WTC11 (cell line): Measurements from ENCODE around the gene DAD1. TPM values are rescaled to one million over a fixed set of nuclear protein-coding genes. Genes with fewer than 3 reads are reported as not detected.
A peak's percentile ranks its signal among the peaks of the same experiment; 100 is the strongest.

Experiments used
- ATAC-seq: fragments of 200-7000 bp; cut with Tn5 transposase; 2 replicates; pipeline ENCODE4 v1.10.0; 2021; ENCODE audit warnings: mild to moderate bottlenecking, moderate library complexity
- CTCF ChIA-PET: fragments of 300-600 bp; sonication (Branson Sonifier 250); formaldehyde crosslinking; loops from one replicate; lab custom pipeline; 2021; ENCODE audit warnings: antibody characterized with exemption; lab: Charles Lee
- POLR2A ChIA-PET: fragments of 350-600 bp; sonication (Branson Sonifier 250); formaldehyde crosslinking; loops from one replicate; lab custom pipeline; 2021; ENCODE audit warnings: antibody characterized with exemption; lab: Charles Lee
- DNase-seq: peaks from one replicate; pipeline ENCODE4 v3.0.0; 2021; ENCODE audit warnings: low spot score
- H3K27ac Mint-ChIP-seq: 2 replicates; pipeline ENCODE4 v1.8.0; 2021; ENCODE audit warnings: mixed read lengths
- H3K27me3 Mint-ChIP-seq: 2 replicates; pipeline ENCODE4 v1.8.0; 2021; ENCODE audit warnings: low read depth, mild to moderate bottlenecking, moderate library complexity, mixed read lengths
- H3K36me3 Mint-ChIP-seq: 2 replicates; pipeline ENCODE4 v1.8.0; 2021; ENCODE audit warnings: mixed read lengths
- H3K4me1 Mint-ChIP-seq: 2 replicates; pipeline ENCODE4 v1.8.0; 2022; ENCODE audit warnings: mixed read lengths
- H3K4me3 Mint-ChIP-seq: 2 replicates; pipeline ENCODE4 v1.8.0; 2021; ENCODE audit warnings: mild to moderate bottlenecking, moderate library complexity, mixed read lengths
- H3K9me3 Mint-ChIP-seq: 2 replicates; pipeline ENCODE4 v1.8.0; 2021; ENCODE audit warnings: mixed read lengths
- ARID4B ChIP-seq: sonication (generic); formaldehyde crosslinking; IDR thresholded peaks from 2 replicates; pipeline ENCODE4 v1.8.0; 2023; ENCODE audit warnings: missing genetic modification reagents, mild to moderate bottlenecking, borderline replicate concordance
- ATF3 ChIP-seq: sonication (generic); formaldehyde crosslinking; conservative IDR thresholded peaks from 2 replicates; pipeline ENCODE4 v1.8.1; 2022; ENCODE audit warnings: mild to moderate bottlenecking, missing genetic modification reagents
- CDX4 ChIP-seq: fragments of 250-450 bp; sonication (Bioruptor Pico); IDR thresholded peaks from 2 replicates; pipeline ENCODE4 v1.9.0; 2021; ENCODE audit warnings: moderate library complexity, mild to moderate bottlenecking, inconsistent platforms, borderline replicate concordance
- FOXP1 ChIP-seq: sonication (generic); formaldehyde crosslinking; IDR thresholded peaks from 2 replicates; pipeline ENCODE4 v1.8.0; 2022; ENCODE audit warnings: missing genetic modification reagents, mild to moderate bottlenecking, moderate library complexity, borderline replicate concordance
- GABPB1 ChIP-seq: sonication (generic); formaldehyde crosslinking; IDR thresholded peaks from 2 replicates; pipeline ENCODE4 v1.8.1; 2023; ENCODE audit warnings: mild to moderate bottlenecking, missing genetic modification reagents
- MLX ChIP-seq: sonication (generic); formaldehyde crosslinking; IDR thresholded peaks from 2 replicates; pipeline ENCODE4 v1.8.1; 2023; ENCODE audit warnings: mild to moderate bottlenecking, missing genetic modification reagents, moderate library complexity
- MYBL2 ChIP-seq: sonication (generic); formaldehyde crosslinking; IDR thresholded peaks from 2 replicates; pipeline ENCODE4 v1.8.1; 2023; ENCODE audit warnings: mild to moderate bottlenecking, moderate library complexity, missing genetic modification reagents
- NFATC4 ChIP-seq: fragments of 250-450 bp; sonication (Bioruptor Pico); IDR thresholded peaks from 2 replicates; pipeline ENCODE4 v1.9.0; 2021; ENCODE audit warnings: mild to moderate bottlenecking
- NR3C1 ChIP-seq: sonication (generic); formaldehyde crosslinking; conservative IDR thresholded peaks from 2 replicates; pipeline ENCODE4 v1.8.1; 2023; ENCODE audit warnings: low read depth, mild to moderate bottlenecking, missing genetic modification reagents
- SMAD4 ChIP-seq: sonication (generic); formaldehyde crosslinking; IDR thresholded peaks from 2 replicates; pipeline ENCODE4 v1.8.0; 2022; ENCODE audit warnings: mild to moderate bottlenecking, missing genetic modification reagents
- ZBTB21 ChIP-seq: sonication (generic); formaldehyde crosslinking; IDR thresholded peaks from 2 replicates; pipeline ENCODE4 v1.8.1; 2023; ENCODE audit warnings: mild to moderate bottlenecking, missing genetic modification reagents, borderline replicate concordance
- ZNF219 ChIP-seq: sonication (generic); formaldehyde crosslinking; IDR thresholded peaks from 2 replicates; pipeline ENCODE4 v1.8.0; 2023; ENCODE audit warnings: missing genetic modification reagents, mild to moderate bottlenecking, borderline replicate concordance
- ZNF232 ChIP-seq: sonication (generic); formaldehyde crosslinking; IDR thresholded peaks from 2 replicates; pipeline ENCODE4 v1.8.0; 2022; ENCODE audit warnings: mild to moderate bottlenecking, missing genetic modification reagents
- ZNF263 ChIP-seq: sonication (generic); formaldehyde crosslinking; IDR thresholded peaks from 2 replicates; pipeline ENCODE4 v1.8.1; 2022; ENCODE audit warnings: low read depth, mild to moderate bottlenecking, moderate library complexity, missing genetic modification reagents
- ZNF396 ChIP-seq: fragments of 250-450 bp; sonication (Bioruptor Pico); IDR thresholded peaks from 2 replicates; pipeline ENCODE4 v1.8.0; 2021; ENCODE audit warnings: mild to moderate bottlenecking, moderate library complexity, borderline replicate concordance
- ZNF425 ChIP-seq: fragments of 250-450 bp; sonication (Bioruptor Pico); conservative IDR thresholded peaks from 2 replicates; pipeline ENCODE4 v1.9.0; 2021; ENCODE audit warnings: mild to moderate bottlenecking
- total RNA-seq: library from RNA; stranded (reverse); gene quantifications from 3 replicates; pipeline ENCODE4 v1.2.3, GENCODE V29; 2021
- TF ChIP-seq, protein P1 (sequence below): sonication (generic); formaldehyde crosslinking; IDR thresholded peaks from 2 replicates; pipeline ENCODE4 v1.8.0; 2022; ENCODE audit warnings: mild to moderate bottlenecking, missing genetic modification reagents
- TF ChIP-seq, protein P2 (sequence below): sonication (generic); formaldehyde crosslinking; IDR thresholded peaks from 2 replicates; pipeline ENCODE4 v1.8.1; 2023; ENCODE audit warnings: mild to moderate bottlenecking, missing genetic modification reagents, moderate library complexity
- TF ChIP-seq, protein P3 (sequence below): sonication (generic); formaldehyde crosslinking; IDR thresholded peaks from 2 replicates; pipeline ENCODE4 v1.8.1; 2023; ENCODE audit warnings: mild to moderate bottlenecking, moderate library complexity, missing genetic modification reagents

Gene DAD1
- total RNA-seq, 1 experiment from 2014 or later, result 125 TPM

- Mint-ChIP-seq H3K9me3 (no peaks in the 10 kb centered on the region), H3K27ac (no peak overlapping the region), H3K4me1 (peaks cover 17% of the 10 kb centered on the region), H3K4me3 (no peak overlapping the region), H3K27me3 (no peaks in the 10 kb centered on the region), H3K36me3 (peaks cover 46% of the 10 kb centered on the region)
- ATAC-seq (no peak), DNase-seq (no peak)
- TF ChIP-seq CDX4 (no peak), ZNF396 (CRISPR knock-in tag) (no peak)
- ChIA-PET POLR2A (interaction anchor here (1.0 to 1.3 kb wide), 5 partner anchors 10 to 83 kb away, joined by 3 to 7 read pairs (median 4); partner anchors contain the start of gene DAD1), CTCF (interaction anchor here (0.6 to 5.3 kb wide), 94 partner anchors 9 to 526 kb away, joined by 3 to 117 read pairs (median 6); partner anchors contain the start of genes ABHD4, ACIN1, C14orf119 and DAD1)
These were observed 19.3 kb downstream of the DAD1 start for GRCh38 chr14:22569737-22570131.

DNA sequence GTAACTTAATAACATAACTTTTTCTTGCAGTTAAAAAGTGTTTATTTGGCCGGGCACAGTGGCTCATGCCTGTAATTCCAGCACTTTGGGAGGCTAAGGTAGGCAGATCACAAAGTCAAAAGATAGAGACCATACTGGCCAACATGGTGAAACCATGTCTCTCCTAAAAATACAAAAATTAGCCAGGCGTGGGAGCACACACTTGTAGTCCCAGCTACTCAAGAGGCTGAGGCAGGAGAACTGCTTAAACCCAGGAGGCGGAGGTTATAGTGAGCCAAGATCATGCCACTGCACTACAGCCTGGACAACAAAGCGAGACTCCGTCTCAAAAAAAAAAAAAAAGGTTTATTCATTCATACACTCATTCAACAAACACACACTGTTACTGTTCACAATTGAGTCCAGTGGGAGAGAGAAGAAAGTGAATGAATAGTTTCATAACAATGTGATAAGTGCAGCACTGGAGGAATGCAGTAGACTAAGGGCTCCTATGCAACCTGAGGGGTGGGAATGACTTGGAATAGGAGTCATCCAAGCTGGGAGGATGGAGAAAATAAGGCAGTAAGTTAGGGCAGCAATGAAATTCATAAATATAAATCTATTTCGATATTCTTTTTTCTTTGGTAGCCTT, 19.8 kb downstream of the DAD1 start:
- POLR2A ChIA-PET, result no interaction called here
- H3K4me3 Mint-ChIP-seq, result no peak overlapping the region

More for the DNA sequence above, 19.8 kb downstream of the DAD1 start:
- peak overlapping the region; percentile 81; the same call in 1 of the 2 replicates for H3K27ac Mint-ChIP-seq
- H3K36me3 Mint-ChIP-seq, result peaks cover 46% of the 10 kb centered on the region
- peaks cover 17% of the 10 kb centered on the region for H3K4me1 Mint-ChIP-seq
- CTCF ChIA-PET, result interaction anchor here (1.0 to 5.3 kb wide), 19 partner anchors 9 to 331 kb away, joined by 4 to 117 read pairs (median 14); partner anchors contain the start of genes ABHD4, DAD1 and OXA1L
- DNase-seq, result no peak
- TF ChIP-seq, protein P1, sequence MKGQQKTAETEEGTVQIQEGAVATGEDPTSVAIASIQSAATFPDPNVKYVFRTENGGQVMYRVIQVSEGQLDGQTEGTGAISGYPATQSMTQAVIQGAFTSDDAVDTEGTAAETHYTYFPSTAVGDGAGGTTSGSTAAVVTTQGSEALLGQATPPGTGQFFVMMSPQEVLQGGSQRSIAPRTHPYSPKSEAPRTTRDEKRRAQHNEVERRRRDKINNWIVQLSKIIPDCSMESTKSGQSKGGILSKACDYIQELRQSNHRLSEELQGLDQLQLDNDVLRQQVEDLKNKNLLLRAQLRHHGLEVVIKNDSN, result no peak
- TF ChIP-seq, protein P2, sequence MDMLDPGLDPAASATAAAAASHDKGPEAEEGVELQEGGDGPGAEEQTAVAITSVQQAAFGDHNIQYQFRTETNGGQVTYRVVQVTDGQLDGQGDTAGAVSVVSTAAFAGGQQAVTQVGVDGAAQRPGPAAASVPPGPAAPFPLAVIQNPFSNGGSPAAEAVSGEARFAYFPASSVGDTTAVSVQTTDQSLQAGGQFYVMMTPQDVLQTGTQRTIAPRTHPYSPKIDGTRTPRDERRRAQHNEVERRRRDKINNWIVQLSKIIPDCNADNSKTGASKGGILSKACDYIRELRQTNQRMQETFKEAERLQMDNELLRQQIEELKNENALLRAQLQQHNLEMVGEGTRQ, result no peak
- TF ChIP-seq ATF3 (CRISPR knock-in tag), result no peak
- no peak for TF ChIP-seq NR3C1 (CRISPR knock-in tag)
- no peak for TF ChIP-seq ZNF232
- no peak for TF ChIP-seq ZBTB21
- TF ChIP-seq, protein P3, sequence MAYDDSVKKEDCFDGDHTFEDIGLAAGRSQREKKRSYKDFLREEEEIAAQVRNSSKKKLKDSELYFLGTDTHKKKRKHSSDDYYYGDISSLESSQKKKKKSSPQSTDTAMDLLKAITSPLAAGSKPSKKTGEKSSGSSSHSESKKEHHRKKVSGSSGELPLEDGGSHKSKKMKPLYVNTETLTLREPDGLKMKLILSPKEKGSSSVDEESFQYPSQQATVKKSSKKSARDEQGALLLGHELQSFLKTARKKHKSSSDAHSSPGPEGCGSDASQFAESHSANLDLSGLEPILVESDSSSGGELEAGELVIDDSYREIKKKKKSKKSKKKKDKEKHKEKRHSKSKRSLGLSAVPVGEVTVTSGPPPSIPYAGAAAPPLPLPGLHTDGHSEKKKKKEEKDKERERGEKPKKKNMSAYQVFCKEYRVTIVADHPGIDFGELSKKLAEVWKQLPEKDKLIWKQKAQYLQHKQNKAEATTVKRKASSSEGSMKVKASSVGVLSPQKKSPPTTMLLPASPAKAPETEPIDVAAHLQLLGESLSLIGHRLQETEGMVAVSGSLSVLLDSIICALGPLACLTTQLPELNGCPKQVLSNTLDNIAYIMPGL, result no peak
- TF ChIP-seq FOXP1 (CRISPR knock-in tag), result no peak
- no peak for TF ChIP-seq GABPB1
- TF ChIP-seq MLX (CRISPR knock-in tag), result no peak
- TF ChIP-seq ZNF425 (CRISPR knock-in tag), result no peak
- no peak for TF ChIP-seq ARID4B (CRISPR knock-in tag)
- TF ChIP-seq SMAD4 (CRISPR knock-in tag), result no peak
- no peak for TF ChIP-seq NFATC4
- TF ChIP-seq ZNF263 (CRISPR knock-in tag), result no peak
- no peak for TF ChIP-seq MYBL2
- TF ChIP-seq ZNF219, result no peak
- H3K27me3 Mint-ChIP-seq, result no peaks in the 10 kb centered on the region
- no peaks in the 10 kb centered on the region for H3K9me3 Mint-ChIP-seq
- ATAC-seq, result no peak
